Bone marrow (tissue), 2 donors: ENCODE data around the gene ALX4.

ENCODE experiments used
- DNase-seq, 2 donors: peaks; one replicate each; lab custom pipeline; 2025; lab: John Stamatoyannopoulos, UW

Gene ALX4

GRCh38 chr11:44244639-44245310 is 65.2 kb downstream of the ALX4 start:
- DNase-seq, result no peak

GRCh38 chr11:44243595-44244343 is 66.2 kb downstream of the ALX4 start:
- DNase-seq, result no peak

GRCh38 chr11:44243086-44243485 is 66.9 kb downstream of the ALX4 start:
- DNase-seq, result no peak

- DNase-seq, result no peak
Measured at GRCh38 chr11:44241851-44242250, 68.1 kb downstream of the ALX4 start.

- no peak for DNase-seq
Measured at GRCh38 chr11:44237156-44237555, 72.8 kb downstream of the ALX4 start.

GRCh38 chr11:44236296-44236695 is 73.6 kb downstream of the ALX4 start:
- no peak for DNase-seq

- DNase-seq, result no peak
Measured at GRCh38 chr11:44235765-44236201, 74.2 kb downstream of the ALX4 start.

- DNase-seq, result no peak
Measured at GRCh38 chr11:44229624-44230023, 80.3 kb downstream of the ALX4 start.

- DNase-seq, result no peak
Measured at GRCh38 chr11:44229098-44229497, 80.8 kb downstream of the ALX4 start.

GRCh38 chr11:44228379-44228778 is 81.6 kb downstream of the ALX4 start:
- DNase-seq, result no peak

GRCh38 chr11:44226945-44227344 is 83.0 kb downstream of the ALX4 start:
- DNase-seq, result no peak

- DNase-seq, result no peak
Measured at GRCh38 chr11:44226490-44226889, 83.4 kb downstream of the ALX4 start.

- no peak for DNase-seq
Measured at GRCh38 chr11:44224867-44225501, 85.0 kb downstream of the ALX4 start.

- no peak for DNase-seq
Measured at GRCh38 chr11:44223238-44223637, 86.7 kb downstream of the ALX4 start.

GRCh38 chr11:44221992-44222391 is 87.9 kb downstream of the ALX4 start:
- DNase-seq, result no peak

- no peak for DNase-seq
Measured at GRCh38 chr11:44221456-44221855, 88.5 kb downstream of the ALX4 start.

GRCh38 chr11:44219830-44220796 is 89.8 kb downstream of the ALX4 start:
- no peak for DNase-seq

GRCh38 chr11:44217432-44217831 is 92.5 kb downstream of the ALX4 start:
- DNase-seq, result no peak

GRCh38 chr11:44213148-44213547 is 96.8 kb downstream of the ALX4 start:
- no peak for DNase-seq

- DNase-seq, result no peak
Measured at GRCh38 chr11:44212128-44212527, 97.8 kb downstream of the ALX4 start.
